Ishikawa (cell line): ENCODE results near the gene TMEM221.

ENCODE experiments used
- CEBPB ChIP-seq: IDR thresholded peaks from 2 replicates; pipeline ENCODE4 v1.6.1; 2012
- CREB1 ChIP-seq: IDR thresholded peaks from 2 replicates; pipeline ENCODE4 v1.6.1; 2012; ENCODE audit warnings: low read depth
- EGR1 ChIP-seq: IDR thresholded peaks from 2 replicates; pipeline ENCODE4 v1.6.1; 2012
- EP300 ChIP-seq: IDR thresholded peaks from 2 replicates; pipeline ENCODE4 v1.6.1; 2012; ENCODE audit warnings: borderline replicate concordance
- RAD21 ChIP-seq: IDR thresholded peaks from 2 replicates; pipeline ENCODE4 v1.6.1; 2012; ENCODE audit warnings: low read depth
- TCF12 ChIP-seq: IDR thresholded peaks from 2 replicates; pipeline ENCODE4 v1.6.1; 2012; ENCODE audit warnings: low read depth
- ZBTB7A ChIP-seq: IDR thresholded peaks from 2 replicates; pipeline ENCODE4 v1.6.1; 2012; ENCODE audit warnings: low read depth
- TF ChIP-seq, protein P1 (sequence below): IDR thresholded peaks from 2 replicates; pipeline ENCODE4 v1.6.1; 2012; ENCODE audit warnings: low read depth, mild to moderate bottlenecking
- TF ChIP-seq, protein P2 (sequence below): IDR thresholded peaks from 2 replicates; pipeline ENCODE4 v1.6.1; 2012

DNA sequence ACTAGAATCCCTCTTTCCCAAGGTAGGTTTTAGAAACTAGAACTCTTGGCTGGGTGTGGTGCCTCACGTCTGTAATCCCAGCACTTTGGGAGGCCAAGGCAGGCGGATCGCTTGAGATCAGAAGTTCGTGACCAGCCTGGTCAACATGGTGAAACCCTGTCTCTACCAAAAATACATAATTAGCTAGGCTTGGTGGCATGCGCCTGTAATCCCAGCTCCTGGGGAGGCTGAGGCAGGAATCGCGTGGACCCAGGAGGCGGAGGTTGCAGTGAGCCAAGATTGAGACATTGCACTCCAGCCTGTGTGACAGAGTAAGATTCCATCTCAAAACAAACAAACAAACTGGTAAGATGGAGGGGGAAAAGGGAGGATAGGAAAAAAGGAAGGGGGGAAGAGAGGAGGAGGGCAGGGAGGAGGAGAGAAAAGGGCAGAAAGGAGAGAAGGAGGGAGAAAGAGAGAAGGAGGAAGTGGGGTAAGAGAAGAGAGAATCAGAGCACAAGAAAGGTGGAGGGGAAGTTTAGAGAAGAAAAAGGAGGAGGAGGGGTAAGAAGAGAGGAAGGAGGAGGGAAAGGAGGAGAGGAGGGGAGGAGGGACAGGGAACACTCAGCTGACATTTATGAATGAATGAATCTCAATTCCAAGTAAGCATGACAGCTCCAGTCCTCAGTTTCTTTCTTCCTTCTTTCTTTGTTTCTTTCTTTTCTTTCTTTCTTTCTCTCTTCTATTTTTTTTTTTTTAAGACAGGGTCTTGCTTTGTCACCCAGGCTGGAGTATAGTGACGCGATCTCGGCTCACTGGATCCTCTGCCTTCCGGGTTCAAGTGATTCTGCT is 19.2 kb upstream of the TMEM221 start:
- TF ChIP-seq, protein P1, sequence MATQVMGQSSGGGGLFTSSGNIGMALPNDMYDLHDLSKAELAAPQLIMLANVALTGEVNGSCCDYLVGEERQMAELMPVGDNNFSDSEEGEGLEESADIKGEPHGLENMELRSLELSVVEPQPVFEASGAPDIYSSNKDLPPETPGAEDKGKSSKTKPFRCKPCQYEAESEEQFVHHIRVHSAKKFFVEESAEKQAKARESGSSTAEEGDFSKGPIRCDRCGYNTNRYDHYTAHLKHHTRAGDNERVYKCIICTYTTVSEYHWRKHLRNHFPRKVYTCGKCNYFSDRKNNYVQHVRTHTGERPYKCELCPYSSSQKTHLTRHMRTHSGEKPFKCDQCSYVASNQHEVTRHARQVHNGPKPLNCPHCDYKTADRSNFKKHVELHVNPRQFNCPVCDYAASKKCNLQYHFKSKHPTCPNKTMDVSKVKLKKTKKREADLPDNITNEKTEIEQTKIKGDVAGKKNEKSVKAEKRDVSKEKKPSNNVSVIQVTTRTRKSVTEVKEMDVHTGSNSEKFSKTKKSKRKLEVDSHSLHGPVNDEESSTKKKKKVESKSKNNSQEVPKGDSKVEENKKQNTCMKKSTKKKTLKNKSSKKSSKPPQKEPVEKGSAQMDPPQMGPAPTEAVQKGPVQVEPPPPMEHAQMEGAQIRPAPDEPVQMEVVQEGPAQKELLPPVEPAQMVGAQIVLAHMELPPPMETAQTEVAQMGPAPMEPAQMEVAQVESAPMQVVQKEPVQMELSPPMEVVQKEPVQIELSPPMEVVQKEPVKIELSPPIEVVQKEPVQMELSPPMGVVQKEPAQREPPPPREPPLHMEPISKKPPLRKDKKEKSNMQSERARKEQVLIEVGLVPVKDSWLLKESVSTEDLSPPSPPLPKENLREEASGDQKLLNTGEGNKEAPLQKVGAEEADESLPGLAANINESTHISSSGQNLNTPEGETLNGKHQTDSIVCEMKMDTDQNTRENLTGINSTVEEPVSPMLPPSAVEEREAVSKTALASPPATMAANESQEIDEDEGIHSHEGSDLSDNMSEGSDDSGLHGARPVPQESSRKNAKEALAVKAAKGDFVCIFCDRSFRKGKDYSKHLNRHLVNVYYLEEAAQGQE: no peak
- TF ChIP-seq RAD21 (no peak), CREB1 (no peak), EP300 (no peak), TCF12 (no peak), ZBTB7A (no peak), CEBPB (no peak), EGR1 (no peak)
- TF ChIP-seq, protein P2, sequence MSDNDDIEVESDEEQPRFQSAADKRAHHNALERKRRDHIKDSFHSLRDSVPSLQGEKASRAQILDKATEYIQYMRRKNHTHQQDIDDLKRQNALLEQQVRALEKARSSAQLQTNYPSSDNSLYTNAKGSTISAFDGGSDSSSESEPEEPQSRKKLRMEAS: no peak
